NCI-H187 treated with DMSO at 0.1 percent for 48 hours (cell line): ENCODE measurements around the gene AMZ1.
A peak's percentile ranks its signal among the peaks of the same experiment; 100 is the strongest.

Source experiments
- DNase-seq: peaks from one replicate; lab custom pipeline; 2025; lab: John Stamatoyannopoulos, UW

The AMZ1 gene

DNA sequence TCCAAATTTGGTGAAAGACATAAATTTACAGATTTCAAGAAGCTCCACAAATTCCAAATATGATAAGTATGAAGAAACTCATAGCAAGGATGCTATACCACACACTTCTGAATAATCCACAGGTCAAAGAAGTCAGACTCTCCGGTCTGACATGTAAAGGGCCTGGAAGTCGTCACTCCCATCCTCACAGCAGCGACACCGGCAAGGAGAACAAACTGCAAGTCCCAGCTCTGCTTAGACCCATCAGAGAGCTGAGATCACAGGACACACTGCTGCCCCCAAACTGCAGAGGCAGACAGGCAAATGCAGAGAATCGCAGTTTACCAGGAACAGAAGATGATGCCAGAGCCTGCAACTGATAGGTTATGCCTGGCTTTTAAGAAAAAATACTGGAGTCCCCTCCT lies 62.0 kb downstream of the AMZ1 start:
- DNase-seq, result no peak

DNA sequence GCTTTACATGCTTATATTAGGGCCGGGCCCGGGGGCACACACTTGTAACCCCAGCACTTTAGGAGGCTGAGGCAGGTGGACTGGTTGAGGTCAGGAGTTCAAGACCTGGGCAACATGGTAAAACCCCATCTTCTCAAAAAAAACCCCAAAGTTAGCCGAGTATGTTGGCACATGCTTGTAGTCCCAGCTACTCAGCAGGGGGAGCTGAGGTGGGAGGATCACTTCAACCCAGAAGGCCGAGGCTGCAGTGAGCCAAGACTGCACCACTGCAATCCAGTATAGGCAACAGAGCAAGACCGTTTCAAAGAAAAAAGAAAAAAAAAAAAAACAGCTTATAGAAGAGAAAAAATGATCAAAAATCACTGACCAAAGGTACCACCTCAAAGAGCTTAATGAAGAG lies 63.1 kb downstream of the AMZ1 start:
- no peak for DNase-seq

GRCh38 chr7:2753148-2753547 lies 65.1 kb downstream of the AMZ1 start:
- DNase-seq, result no peak

DNA sequence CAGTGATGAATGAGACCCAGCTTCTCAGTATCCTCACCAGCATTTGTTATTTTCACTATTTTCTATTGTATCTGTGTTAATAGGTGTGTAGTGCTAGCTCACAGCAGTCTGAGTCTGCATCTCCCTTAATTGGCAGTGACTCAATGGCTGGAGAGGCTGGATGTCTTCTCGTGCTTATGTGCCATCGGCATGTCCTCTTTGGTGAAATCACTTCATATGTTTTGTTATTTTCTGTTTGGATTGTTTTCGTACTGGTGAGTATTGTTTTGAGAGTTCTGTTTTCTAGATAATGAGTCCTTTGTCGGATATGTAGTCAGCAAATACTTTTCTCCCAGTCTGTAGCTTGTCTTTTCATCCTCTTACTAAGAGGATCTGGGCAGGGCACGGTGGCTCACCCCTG lies 66.1 kb downstream of the AMZ1 start:
- no peak for DNase-seq

- DNase-seq, result no peak
Observed at GRCh38 chr7:2754912-2755311, 66.9 kb downstream of the AMZ1 start.

DNA sequence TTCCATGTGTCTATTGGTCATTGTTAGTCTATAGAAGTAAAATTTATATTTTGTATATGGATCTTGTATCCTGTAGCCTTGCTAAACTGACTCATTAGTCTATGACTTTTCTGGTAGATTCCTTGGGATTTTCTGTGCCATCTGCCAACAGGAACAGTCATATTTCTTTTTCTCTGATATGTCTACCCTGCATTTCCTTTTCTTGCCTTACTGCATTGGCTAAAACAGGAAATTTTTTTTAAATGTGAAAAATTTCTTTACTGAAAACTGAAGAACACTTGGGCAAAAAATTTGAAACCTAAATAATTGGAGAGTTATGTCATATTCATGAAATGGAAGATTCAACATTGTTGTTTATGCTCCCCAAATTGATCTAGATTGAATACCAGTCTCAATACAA lies 67.5 kb downstream of the AMZ1 start:
- DNase-seq, result no peak

DNA sequence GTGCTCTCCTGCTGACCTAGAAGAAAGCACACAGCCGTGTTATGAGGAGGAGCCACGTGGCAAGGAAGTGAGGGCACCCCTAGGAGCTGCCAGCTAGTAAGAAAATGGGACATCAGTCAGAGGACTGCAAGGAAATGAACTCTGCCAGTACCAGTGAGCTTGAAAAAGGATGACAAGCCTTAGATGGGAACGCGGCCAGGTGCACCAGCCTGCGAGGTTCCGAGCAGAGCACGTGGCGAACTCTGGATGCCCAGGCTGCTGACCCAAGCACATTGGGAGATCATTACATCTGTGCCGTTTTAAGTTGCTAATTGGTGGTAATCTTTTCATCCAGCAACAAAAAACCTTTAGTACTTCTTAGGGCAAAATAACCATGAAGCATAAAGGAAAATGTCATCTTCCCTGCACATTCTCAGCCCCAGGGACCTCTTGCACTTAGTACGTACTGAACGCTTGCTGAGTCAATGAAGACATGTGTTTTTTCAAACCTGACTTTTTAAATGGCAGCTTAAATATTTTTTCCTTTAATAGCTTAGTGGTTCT lies 69.4 kb downstream of the AMZ1 start:
- DNase-seq, result no peak

- no peak for DNase-seq
Observed at GRCh38 chr7:2757904-2758672, 70.1 kb downstream of the AMZ1 start.

GRCh38 chr7:2758673-2759616 lies 70.9 kb downstream of the AMZ1 start:
- no peak for DNase-seq

- DNase-seq, result no peak
Observed at GRCh38 chr7:2759736-2760097, 71.7 kb downstream of the AMZ1 start.

GRCh38 chr7:2760098-2760889 lies 72.3 kb downstream of the AMZ1 start:
- peak; percentile 36 for DNase-seq

DNA sequence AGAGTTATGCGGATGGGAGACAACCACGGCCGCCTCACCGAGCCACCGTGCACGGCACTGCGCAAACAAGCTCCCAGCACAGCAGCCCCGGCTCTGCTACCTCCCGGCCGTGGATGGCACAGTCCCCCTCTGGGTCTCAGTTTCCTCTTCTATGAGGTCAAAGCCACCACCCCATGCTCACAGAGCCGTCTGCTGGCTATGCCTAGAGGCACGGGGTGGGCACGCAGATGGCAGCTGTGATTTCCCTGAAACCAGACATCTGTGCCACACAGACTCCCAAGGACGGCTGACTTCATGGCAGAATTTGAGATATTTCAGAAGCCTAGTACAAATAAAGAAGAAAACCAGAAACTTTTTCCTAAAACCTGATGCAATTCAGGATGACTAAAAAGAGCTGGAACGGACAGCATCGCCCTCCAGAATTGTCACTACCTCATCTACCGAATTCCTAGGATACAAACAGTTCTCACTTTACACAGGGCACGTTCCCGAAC lies 73.2 kb downstream of the AMZ1 start:
- DNase-seq, result no peak

GRCh38 chr7:2761801-2762497 lies 73.9 kb downstream of the AMZ1 start:
- DNase-seq, result no peak

GRCh38 chr7:2763597-2763996 lies 75.6 kb downstream of the AMZ1 start:
- no peak for DNase-seq

- no peak for DNase-seq
Observed at GRCh38 chr7:2764621-2765020, 76.6 kb downstream of the AMZ1 start.
